GM12878 (cell line): ENCODE results near the gene FAM170B.

Experiments
- BCL11A ChIP-seq: IDR thresholded peaks from 2 replicates; pipeline ENCODE4 v1.6.1; 2011; ENCODE audit warnings: low read depth, low read length
- CEBPZ ChIP-seq: fragments of 150-350 bp; IDR thresholded peaks from 2 replicates; pipeline ENCODE4 v1.6.1; 2016; ENCODE audit warnings: low read depth, low read length
- CTCF ChIP-seq, 3 experiments: IDR thresholded peaks in 2 of 3; conservative IDR thresholded peaks in 1 of 3; 2 replicates each; pipeline ENCODE4 v1.5.1; 2011; ENCODE audit warnings: low read depth in 3 of 3, low read length in 3 of 3, mild to moderate bottlenecking in 3 of 3, control low read depth in 2 of 3, moderate library complexity in 2 of 3, inconsistent platforms in 1 of 3, mixed read lengths in 1 of 3; ENCODE audit not compliant: control insufficient read depth in 2 of 3, insufficient read depth in 1 of 3; ENCODE audit errors: extremely low read depth in 1 of 3
- RAD21 ChIP-seq: IDR thresholded peaks from 2 replicates; pipeline ENCODE4 v1.6.1; 2011; ENCODE audit warnings: mild to moderate bottlenecking, low read depth, low read length, moderate library complexity; ENCODE audit not compliant: insufficient read depth
- RCOR1 ChIP-seq: conservative IDR thresholded peaks from 2 replicates; pipeline ENCODE4 v1.6.1; 2012; ENCODE audit warnings: low read depth, low read length, improper control_type of control experiment
- SMC3 ChIP-seq: IDR thresholded peaks from 2 replicates; pipeline ENCODE4 v1.6.1; 2011; ENCODE audit warnings: low read length, improper control_type of control experiment, borderline replicate concordance
- SREBF2 ChIP-seq: IDR thresholded peaks from 2 replicates; pipeline ENCODE4 v1.6.1; 2012; ENCODE audit warnings: mild to moderate bottlenecking, low read length
- TF ChIP-seq, protein P1 (sequence below): fragments of 450-650 bp; IDR thresholded peaks from 2 replicates; pipeline ENCODE4 v1.6.1; 2017; ENCODE audit warnings: antibody characterized with exemption, mild to moderate bottlenecking, moderate library complexity

DNA sequence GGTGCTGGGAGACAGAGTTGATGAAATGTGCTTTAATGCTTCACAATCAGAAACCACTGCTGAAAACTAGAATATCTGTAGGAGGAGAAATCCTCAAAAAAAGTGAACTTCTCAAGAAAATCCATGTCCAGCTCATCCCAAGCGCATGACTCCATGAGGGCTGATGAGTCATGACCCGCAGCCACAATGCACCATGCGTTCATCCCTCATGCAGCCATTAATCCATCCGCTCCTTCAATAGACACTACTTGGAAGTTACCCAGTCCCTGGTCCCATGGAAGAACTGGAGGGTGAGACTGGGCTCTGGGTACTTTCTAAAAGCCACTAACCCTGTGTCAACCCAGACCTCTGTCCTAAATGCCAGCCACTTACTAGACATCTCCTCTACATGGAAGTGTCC, 29.9 kb upstream of the FAM170B start:
- TF ChIP-seq SREBF2, result no peak
- TF ChIP-seq RCOR1, result no peak
- no peak for TF ChIP-seq CEBPZ
- no peak for TF ChIP-seq RAD21
- TF ChIP-seq, protein P1, sequence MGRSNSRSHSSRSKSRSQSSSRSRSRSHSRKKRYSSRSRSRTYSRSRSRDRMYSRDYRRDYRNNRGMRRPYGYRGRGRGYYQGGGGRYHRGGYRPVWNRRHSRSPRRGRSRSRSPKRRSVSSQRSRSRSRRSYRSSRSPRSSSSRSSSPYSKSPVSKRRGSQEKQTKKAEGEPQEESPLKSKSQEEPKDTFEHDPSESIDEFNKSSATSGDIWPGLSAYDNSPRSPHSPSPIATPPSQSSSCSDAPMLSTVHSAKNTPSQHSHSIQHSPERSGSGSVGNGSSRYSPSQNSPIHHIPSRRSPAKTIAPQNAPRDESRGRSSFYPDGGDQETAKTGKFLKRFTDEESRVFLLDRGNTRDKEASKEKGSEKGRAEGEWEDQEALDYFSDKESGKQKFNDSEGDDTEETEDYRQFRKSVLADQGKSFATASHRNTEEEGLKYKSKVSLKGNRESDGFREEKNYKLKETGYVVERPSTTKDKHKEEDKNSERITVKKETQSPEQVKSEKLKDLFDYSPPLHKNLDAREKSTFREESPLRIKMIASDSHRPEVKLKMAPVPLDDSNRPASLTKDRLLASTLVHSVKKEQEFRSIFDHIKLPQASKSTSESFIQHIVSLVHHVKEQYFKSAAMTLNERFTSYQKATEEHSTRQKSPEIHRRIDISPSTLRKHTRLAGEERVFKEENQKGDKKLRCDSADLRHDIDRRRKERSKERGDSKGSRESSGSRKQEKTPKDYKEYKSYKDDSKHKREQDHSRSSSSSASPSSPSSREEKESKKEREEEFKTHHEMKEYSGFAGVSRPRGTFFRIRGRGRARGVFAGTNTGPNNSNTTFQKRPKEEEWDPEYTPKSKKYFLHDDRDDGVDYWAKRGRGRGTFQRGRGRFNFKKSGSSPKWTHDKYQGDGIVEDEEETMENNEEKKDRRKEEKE, result no peak
- no peak for TF ChIP-seq SMC3
- no peak for TF ChIP-seq CTCF (IDR thresholded peaks at IDR 0.05 in 2 of 3, conservative IDR thresholded peaks at IDR 0.05 in 1 of 3; ENCODE audit: control insufficient read depth in 2 of 3, extremely low read depth in 1 of 3, insufficient read depth in 1 of 3, low read depth in 3 of 3, low read length in 3 of 3)
- TF ChIP-seq BCL11A, result no peak
